ENCODE measurements around the gene KLK15. TPM values are rescaled to one million over a fixed set of nuclear protein-coding genes. Genes with fewer than 3 reads are reported as not detected.

Gene KLK15
- total and polyA plus RNA-seq, 10 of the 15 experiments (the other 5 are each of a cell fraction or from before 2014, with no cell fraction given): 0.04 to 0.08 TPM; not detected in 8

DNA sequence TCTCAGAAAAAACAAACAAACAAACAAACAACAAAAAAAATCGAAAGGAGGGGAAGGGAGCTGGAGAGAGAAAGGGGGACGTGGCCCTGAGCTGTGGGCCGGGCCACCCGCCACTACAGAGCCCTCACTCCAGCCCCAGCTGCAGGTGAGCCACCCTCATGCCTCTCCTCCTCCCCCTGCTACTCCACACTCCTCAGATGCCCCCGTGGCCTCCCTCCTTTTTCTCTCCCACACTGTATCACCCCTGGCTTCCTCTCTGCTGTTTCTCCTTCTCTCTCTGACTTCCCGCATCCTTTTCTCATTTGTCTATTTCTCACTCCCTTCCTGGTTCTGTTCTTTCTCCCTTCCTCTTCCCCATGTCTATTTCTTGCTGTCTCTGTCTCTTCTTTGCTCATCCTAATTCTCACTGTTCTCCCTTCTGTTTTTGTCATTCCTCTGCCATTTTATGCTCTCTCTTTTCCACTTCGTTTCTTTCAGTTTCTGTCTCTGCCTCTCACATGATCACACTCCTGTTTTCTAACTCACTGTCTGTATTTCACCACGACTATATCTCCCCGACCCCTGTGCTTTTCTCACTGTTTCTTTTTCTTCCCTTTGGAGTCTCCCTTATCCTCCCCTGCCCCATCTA lies 42.5 kb upstream of the KLK15 start (continued):
- TF ChIP-seq HDAC6 (IDR thresholded peaks at IDR 0.05; ENCODE audit: unreplicated experiment) (no peak), MEF2A (IDR thresholded peaks at IDR 0.05; ENCODE audit: insufficient read depth, low read depth, low read length) (no peak), RCOR1 (conservative IDR thresholded peaks at IDR 0.05; ENCODE audit: low read depth, low read length) (no peak), CTCF (IDR thresholded peaks at IDR 0.05 in 2 of 3, conservative IDR thresholded peaks at IDR 0.05 in 1 of 3; ENCODE audit: control insufficient read depth in 2 of 3, extremely low read depth in 1 of 3, insufficient read depth in 1 of 3, low read depth in 3 of 3, low read length in 3 of 3) (no peak), SUPT20H (IDR thresholded peaks at IDR 0.05; ENCODE audit: borderline replicate concordance, control insufficient read depth, low read depth, low read length) (no peak), JUND (IDR thresholded peaks at IDR 0.05; ENCODE audit: low read depth, low read length) (no peak), KDM1A (IDR thresholded peaks at IDR 0.05; ENCODE audit: borderline replicate concordance) (no peak), YBX1 (IDR thresholded peaks at IDR 0.05) (peak; percentile 56; the same call in 1 of the 2 replicates), E2F8 (IDR thresholded peaks at IDR 0.05; ENCODE audit: low read depth, partially characterized antibody) (no peak), RAD51 (IDR thresholded peaks at IDR 0.05) (peak; percentile 75), TCF7 (IDR thresholded peaks at IDR 0.05; ENCODE audit: borderline replicate concordance) (no peak), RAD21 (IDR thresholded peaks at IDR 0.05; ENCODE audit: insufficient read depth, low read depth, low read length) (no peak)
- TF ChIP-seq, protein P1, sequence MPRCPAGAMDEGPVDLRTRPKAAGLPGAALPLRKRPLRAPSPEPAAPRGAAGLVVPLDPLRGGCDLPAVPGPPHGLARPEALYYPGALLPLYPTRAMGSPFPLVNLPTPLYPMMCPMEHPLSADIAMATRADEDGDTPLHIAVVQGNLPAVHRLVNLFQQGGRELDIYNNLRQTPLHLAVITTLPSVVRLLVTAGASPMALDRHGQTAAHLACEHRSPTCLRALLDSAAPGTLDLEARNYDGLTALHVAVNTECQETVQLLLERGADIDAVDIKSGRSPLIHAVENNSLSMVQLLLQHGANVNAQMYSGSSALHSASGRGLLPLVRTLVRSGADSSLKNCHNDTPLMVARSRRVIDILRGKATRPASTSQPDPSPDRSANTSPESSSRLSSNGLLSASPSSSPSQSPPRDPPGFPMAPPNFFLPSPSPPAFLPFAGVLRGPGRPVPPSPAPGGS (IDR thresholded peaks at IDR 0.05; ENCODE audit: borderline replicate concordance, insufficient read depth, low read depth, low read length, poor library complexity, severe bottlenecking): no peak
- TF ChIP-seq, protein P2, sequence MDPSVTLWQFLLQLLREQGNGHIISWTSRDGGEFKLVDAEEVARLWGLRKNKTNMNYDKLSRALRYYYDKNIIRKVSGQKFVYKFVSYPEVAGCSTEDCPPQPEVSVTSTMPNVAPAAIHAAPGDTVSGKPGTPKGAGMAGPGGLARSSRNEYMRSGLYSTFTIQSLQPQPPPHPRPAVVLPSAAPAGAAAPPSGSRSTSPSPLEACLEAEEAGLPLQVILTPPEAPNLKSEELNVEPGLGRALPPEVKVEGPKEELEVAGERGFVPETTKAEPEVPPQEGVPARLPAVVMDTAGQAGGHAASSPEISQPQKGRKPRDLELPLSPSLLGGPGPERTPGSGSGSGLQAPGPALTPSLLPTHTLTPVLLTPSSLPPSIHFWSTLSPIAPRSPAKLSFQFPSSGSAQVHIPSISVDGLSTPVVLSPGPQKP (IDR thresholded peaks at IDR 0.05; ENCODE audit: low read depth, low read length): no peak
- TF ChIP-seq, protein P3, sequence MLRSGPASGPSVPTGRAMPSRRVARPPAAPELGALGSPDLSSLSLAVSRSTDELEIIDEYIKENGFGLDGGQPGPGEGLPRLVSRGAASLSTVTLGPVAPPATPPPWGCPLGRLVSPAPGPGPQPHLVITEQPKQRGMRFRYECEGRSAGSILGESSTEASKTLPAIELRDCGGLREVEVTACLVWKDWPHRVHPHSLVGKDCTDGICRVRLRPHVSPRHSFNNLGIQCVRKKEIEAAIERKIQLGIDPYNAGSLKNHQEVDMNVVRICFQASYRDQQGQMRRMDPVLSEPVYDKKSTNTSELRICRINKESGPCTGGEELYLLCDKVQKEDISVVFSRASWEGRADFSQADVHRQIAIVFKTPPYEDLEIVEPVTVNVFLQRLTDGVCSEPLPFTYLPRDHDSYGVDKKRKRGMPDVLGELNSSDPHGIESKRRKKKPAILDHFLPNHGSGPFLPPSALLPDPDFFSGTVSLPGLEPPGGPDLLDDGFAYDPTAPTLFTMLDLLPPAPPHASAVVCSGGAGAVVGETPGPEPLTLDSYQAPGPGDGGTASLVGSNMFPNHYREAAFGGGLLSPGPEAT (IDR thresholded peaks at IDR 0.05; ENCODE audit: low read depth): peak; percentile 68
- TF ChIP-seq, protein P4, sequence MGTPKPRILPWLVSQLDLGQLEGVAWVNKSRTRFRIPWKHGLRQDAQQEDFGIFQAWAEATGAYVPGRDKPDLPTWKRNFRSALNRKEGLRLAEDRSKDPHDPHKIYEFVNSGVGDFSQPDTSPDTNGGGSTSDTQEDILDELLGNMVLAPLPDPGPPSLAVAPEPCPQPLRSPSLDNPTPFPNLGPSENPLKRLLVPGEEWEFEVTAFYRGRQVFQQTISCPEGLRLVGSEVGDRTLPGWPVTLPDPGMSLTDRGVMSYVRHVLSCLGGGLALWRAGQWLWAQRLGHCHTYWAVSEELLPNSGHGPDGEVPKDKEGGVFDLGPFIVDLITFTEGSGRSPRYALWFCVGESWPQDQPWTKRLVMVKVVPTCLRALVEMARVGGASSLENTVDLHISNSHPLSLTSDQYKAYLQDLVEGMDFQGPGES (IDR thresholded peaks at IDR 0.05): no peak
- TF ChIP-seq, protein P5, sequence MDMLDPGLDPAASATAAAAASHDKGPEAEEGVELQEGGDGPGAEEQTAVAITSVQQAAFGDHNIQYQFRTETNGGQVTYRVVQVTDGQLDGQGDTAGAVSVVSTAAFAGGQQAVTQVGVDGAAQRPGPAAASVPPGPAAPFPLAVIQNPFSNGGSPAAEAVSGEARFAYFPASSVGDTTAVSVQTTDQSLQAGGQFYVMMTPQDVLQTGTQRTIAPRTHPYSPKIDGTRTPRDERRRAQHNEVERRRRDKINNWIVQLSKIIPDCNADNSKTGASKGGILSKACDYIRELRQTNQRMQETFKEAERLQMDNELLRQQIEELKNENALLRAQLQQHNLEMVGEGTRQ (IDR thresholded peaks at IDR 0.05; ENCODE audit: borderline replicate concordance, low read depth, low read length): no peak
